Ishikawa (cell line): ENCODE measurements around the gene GALNT14.

Experiments used
- CEBPB ChIP-seq: IDR thresholded peaks from 2 replicates; pipeline ENCODE4 v1.6.1; 2012
- CREB1 ChIP-seq: IDR thresholded peaks from 2 replicates; pipeline ENCODE4 v1.6.1; 2012; ENCODE audit warnings: low read depth
- EGR1 ChIP-seq: IDR thresholded peaks from 2 replicates; pipeline ENCODE4 v1.6.1; 2012
- EP300 ChIP-seq: IDR thresholded peaks from 2 replicates; pipeline ENCODE4 v1.6.1; 2012; ENCODE audit warnings: borderline replicate concordance
- FOXM1 ChIP-seq: IDR thresholded peaks from 2 replicates; pipeline ENCODE4 v1.6.1; 2012; ENCODE audit warnings: low read depth, borderline replicate concordance
- NFIC ChIP-seq: IDR thresholded peaks from 2 replicates; pipeline ENCODE4 v1.6.1; 2012
- RAD21 ChIP-seq: IDR thresholded peaks from 2 replicates; pipeline ENCODE4 v1.6.1; 2012; ENCODE audit warnings: low read depth
- TAF1 ChIP-seq: IDR thresholded peaks from 2 replicates; pipeline ENCODE4 v1.6.1; 2012; ENCODE audit warnings: low read depth, mild to moderate bottlenecking
- TCF12 ChIP-seq: IDR thresholded peaks from 2 replicates; pipeline ENCODE4 v1.6.1; 2012; ENCODE audit warnings: low read depth
- TEAD4 ChIP-seq: IDR thresholded peaks from 2 replicates; pipeline ENCODE4 v1.6.1; 2012
- YY1 ChIP-seq: IDR thresholded peaks from 2 replicates; pipeline ENCODE4 v1.6.1; 2012; ENCODE audit warnings: low read depth
- ZBTB7A ChIP-seq: IDR thresholded peaks from 2 replicates; pipeline ENCODE4 v1.6.1; 2012; ENCODE audit warnings: low read depth
- TF ChIP-seq, protein P1 (sequence below): IDR thresholded peaks from 2 replicates; pipeline ENCODE4 v1.6.1; 2012; ENCODE audit warnings: low read depth, mild to moderate bottlenecking
- TF ChIP-seq, protein P2 (sequence below): IDR thresholded peaks from 2 replicates; pipeline ENCODE4 v1.6.1; 2012
- TF ChIP-seq, protein P3 (sequence below): IDR thresholded peaks from 2 replicates; pipeline ENCODE4 v1.6.1; 2012

GALNT14 gene

DNA sequence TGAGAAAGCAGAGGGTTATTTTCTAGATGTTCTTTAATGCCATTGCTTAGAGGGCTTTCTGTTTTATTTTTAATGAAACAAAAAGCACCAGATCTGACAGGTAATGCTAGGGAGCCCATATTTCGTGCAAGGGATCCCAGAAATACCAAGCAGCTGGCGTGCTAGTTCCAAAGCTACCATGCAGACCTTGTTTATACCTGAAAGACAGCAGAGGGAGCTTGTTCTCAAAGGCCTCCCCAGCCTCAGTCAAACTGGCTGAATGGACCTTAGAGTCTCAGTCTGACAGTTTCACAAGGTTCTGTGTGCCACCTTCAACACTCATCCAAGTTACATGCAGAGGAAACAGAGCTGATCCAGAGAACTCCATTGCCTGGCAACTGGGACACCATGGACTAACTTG is 48.6 kb downstream of the GALNT14 start:
- no peak for TF ChIP-seq RAD21
- TF ChIP-seq TCF12 = no peak
- no peak for TF ChIP-seq CREB1
- TF ChIP-seq FOXM1 = no peak
- TF ChIP-seq EGR1 = no peak
- TF ChIP-seq, protein P1, sequence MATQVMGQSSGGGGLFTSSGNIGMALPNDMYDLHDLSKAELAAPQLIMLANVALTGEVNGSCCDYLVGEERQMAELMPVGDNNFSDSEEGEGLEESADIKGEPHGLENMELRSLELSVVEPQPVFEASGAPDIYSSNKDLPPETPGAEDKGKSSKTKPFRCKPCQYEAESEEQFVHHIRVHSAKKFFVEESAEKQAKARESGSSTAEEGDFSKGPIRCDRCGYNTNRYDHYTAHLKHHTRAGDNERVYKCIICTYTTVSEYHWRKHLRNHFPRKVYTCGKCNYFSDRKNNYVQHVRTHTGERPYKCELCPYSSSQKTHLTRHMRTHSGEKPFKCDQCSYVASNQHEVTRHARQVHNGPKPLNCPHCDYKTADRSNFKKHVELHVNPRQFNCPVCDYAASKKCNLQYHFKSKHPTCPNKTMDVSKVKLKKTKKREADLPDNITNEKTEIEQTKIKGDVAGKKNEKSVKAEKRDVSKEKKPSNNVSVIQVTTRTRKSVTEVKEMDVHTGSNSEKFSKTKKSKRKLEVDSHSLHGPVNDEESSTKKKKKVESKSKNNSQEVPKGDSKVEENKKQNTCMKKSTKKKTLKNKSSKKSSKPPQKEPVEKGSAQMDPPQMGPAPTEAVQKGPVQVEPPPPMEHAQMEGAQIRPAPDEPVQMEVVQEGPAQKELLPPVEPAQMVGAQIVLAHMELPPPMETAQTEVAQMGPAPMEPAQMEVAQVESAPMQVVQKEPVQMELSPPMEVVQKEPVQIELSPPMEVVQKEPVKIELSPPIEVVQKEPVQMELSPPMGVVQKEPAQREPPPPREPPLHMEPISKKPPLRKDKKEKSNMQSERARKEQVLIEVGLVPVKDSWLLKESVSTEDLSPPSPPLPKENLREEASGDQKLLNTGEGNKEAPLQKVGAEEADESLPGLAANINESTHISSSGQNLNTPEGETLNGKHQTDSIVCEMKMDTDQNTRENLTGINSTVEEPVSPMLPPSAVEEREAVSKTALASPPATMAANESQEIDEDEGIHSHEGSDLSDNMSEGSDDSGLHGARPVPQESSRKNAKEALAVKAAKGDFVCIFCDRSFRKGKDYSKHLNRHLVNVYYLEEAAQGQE = no peak
- TF ChIP-seq ZBTB7A = no peak
- no peak for TF ChIP-seq NFIC
- TF ChIP-seq, protein P2, sequence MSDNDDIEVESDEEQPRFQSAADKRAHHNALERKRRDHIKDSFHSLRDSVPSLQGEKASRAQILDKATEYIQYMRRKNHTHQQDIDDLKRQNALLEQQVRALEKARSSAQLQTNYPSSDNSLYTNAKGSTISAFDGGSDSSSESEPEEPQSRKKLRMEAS = no peak
- no peak for TF ChIP-seq TEAD4

DNA sequence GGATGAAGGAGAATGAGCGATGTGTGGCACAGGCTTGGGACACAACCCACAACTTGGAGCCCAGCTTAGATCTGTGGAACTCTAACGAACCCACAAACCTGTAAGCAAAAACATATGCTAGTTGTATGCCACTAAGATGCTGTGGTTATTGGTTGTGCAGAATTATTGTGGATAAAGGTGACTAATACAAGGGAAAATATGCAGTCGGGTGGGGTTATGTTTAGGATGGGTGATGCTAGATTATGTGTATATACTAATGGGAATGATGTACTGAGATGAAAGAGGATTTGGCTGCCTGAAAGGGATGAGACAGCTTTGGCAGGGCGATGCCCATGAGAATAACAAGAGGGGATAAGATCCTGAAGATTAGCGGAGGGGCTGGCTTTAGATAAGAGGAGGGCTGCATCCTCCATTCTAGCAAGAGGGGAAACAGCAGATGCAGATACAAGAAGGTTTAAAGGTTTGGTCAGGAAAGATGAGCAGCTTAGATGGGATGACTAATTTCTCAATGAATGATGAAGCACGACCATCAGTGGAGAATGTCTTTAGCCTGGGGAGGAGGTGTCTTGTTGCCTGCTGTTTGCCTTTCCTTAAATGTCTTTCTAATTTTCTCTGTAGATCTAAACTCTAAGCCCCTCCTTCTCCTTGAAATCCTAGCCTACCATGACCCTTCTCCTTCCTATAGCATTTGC is 49.6 kb downstream of the GALNT14 start:
- TF ChIP-seq YY1 (no peak), EP300 (no peak), CEBPB (no peak), CREB1 (no peak), ZBTB7A (no peak), TCF12 (no peak)
- TF ChIP-seq, protein P2 = no peak

DNA sequence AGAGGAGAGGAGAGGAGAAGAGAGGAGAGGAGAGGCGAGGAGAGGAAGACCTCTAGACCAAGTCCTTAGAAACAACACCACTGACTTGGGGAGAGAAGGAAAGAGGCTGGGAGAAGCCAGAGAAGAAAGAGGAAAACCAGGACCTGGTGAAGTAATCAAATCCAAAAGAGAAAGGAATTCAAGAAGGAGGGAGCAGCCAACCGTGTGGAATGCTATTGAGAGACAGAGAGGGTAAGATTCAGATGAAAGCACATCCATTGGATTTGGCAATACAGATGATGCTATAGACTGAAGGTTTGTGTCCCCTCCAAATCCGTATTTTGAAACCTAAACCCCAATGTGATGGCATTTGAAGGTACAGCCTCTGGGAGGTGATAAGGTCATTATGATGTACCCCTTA is 50.7 kb downstream of the GALNT14 start:
- no peak for TF ChIP-seq CEBPB
- TF ChIP-seq EP300 = no peak
- TF ChIP-seq, protein P2 = no peak
- no peak for TF ChIP-seq TAF1
- TF ChIP-seq EGR1 = no peak
- TF ChIP-seq, protein P1 = no peak
- no peak for TF ChIP-seq TEAD4

DNA sequence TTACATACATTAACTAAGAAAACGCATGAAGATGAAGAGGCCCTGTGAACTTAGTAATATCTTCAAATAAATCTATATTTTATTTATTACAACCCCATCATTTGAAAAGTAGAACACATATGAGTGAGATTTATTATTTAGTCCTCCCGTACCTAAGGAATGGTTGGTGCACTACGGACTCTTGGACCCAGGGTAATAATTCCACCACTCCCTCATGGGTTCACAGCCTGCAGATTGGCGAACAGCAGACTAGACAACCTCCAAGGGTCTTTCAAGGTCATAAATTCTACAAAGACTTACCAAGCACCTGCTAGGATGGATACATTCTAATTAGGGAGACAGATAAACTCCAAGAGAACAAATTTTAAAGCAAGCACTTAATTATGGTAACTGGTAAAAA is 51.6 kb downstream of the GALNT14 start:
- TF ChIP-seq TCF12 (no peak), FOXM1 (no peak), EP300 (no peak), NFIC (no peak), TAF1 (no peak), RAD21 (no peak), CREB1 (no peak), YY1 (no peak), TEAD4 (no peak), ZBTB7A (no peak), EGR1 (no peak), CEBPB (no peak)
- TF ChIP-seq, protein P2 = no peak
- TF ChIP-seq, protein P1 = no peak
- TF ChIP-seq, protein P3, sequence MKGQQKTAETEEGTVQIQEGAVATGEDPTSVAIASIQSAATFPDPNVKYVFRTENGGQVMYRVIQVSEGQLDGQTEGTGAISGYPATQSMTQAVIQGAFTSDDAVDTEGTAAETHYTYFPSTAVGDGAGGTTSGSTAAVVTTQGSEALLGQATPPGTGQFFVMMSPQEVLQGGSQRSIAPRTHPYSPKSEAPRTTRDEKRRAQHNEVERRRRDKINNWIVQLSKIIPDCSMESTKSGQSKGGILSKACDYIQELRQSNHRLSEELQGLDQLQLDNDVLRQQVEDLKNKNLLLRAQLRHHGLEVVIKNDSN = no peak
